MM.1S (cell line): ENCODE results near the gene CD96.
A peak's percentile ranks its signal among the peaks of the same experiment; 100 is the strongest.

ENCODE experiments used
- DNase-seq: peaks from one replicate; pipeline ENCODE4 v3.0.0-alpha.2; 2015
- H2AFZ ChIP-seq: fragments of 300-600 bp; sonication (generic); 2 replicates; pipeline ENCODE4 v1.6.0; 2016; ENCODE audit warnings: antibody characterized with exemption, low read length
- H3F3A ChIP-seq: fragments of 300-600 bp; sonication (generic); 2 replicates; pipeline ENCODE4 v1.6.1; 2016; ENCODE audit warnings: mild to moderate bottlenecking, antibody characterized with exemption, low read length, moderate library complexity, mixed read lengths; ENCODE audit not compliant: insufficient read depth
- H3K27ac ChIP-seq: fragments of 300-600 bp; sonication (generic); 2 replicates; pipeline ENCODE4 v1.5.1; 2016; ENCODE audit warnings: mild to moderate bottlenecking, low read length
- H3K27me3 ChIP-seq: fragments of 300-600 bp; sonication (generic); replicated peaks from 2 replicates; pipeline ENCODE4 v1.6.0; 2016; ENCODE audit warnings: low read length; ENCODE audit not compliant: insufficient read depth
- H3K36me3 ChIP-seq: fragments of 300-600 bp; sonication (generic); replicated peaks from 2 replicates; pipeline ENCODE4 v1.6.1; 2016; ENCODE audit warnings: mild to moderate bottlenecking, low read length, mixed read lengths; ENCODE audit not compliant: insufficient read depth
- H3K4me1 ChIP-seq: fragments of 300-600 bp; sonication (generic); 2 replicates; pipeline ENCODE4 v1.6.1; 2016; ENCODE audit warnings: low read length, mixed read lengths
- H3K4me2 ChIP-seq: fragments of 300-600 bp; sonication (generic); 2 replicates; pipeline ENCODE4 v1.6.0; 2016; ENCODE audit warnings: low read depth, low read length
- H3K4me3 ChIP-seq: fragments of 300-600 bp; sonication (generic); 2 replicates; pipeline ENCODE4 v1.5.1; 2016; ENCODE audit warnings: low read length, mixed read lengths
- H3K79me2 ChIP-seq: fragments of 300-600 bp; sonication (generic); 2 replicates; pipeline ENCODE4 v1.6.1; 2016; ENCODE audit warnings: mixed run types, low read length, mixed read lengths
- H3K9ac ChIP-seq: fragments of 300-600 bp; sonication (generic); 2 replicates; pipeline ENCODE4 v1.6.1; 2016; ENCODE audit warnings: low read length, mixed read lengths
- H3K9me2 ChIP-seq: fragments of 300-600 bp; sonication (generic); replicated peaks from 2 replicates; pipeline ENCODE4 v1.6.1; 2016; ENCODE audit warnings: mild to moderate bottlenecking, low read length, mixed read lengths; ENCODE audit not compliant: insufficient read depth
- H3K9me3 ChIP-seq: fragments of 300-600 bp; sonication (generic); replicated peaks from 2 replicates; pipeline ENCODE4 v1.6.1; 2016; ENCODE audit warnings: mild to moderate bottlenecking, low read length, mixed read lengths; ENCODE audit not compliant: insufficient read depth
- H4K20me1 ChIP-seq: fragments of 300-600 bp; sonication (generic); 2 replicates; pipeline ENCODE4 v1.6.1; 2016; ENCODE audit warnings: mild to moderate bottlenecking, low read length, moderate library complexity, mixed read lengths; ENCODE audit not compliant: insufficient read depth
- CTCF ChIP-seq: fragments of 300-600 bp; sonication (generic); IDR thresholded peaks from 2 replicates; pipeline ENCODE4 v1.5.1; 2016; ENCODE audit warnings: antibody characterized with exemption, low read length, mixed read lengths
- EZH2 ChIP-seq: fragments of 300-600 bp; sonication (generic); optimal IDR thresholded peaks from 2 replicates; pipeline ENCODE3; 2017; ENCODE audit warnings: low read depth, mild to moderate bottlenecking, antibody characterized with exemption, low read length, mixed read lengths
- EZH2phosphoT487 ChIP-seq: fragments of 300-600 bp; sonication (generic); IDR thresholded peaks from 2 replicates; pipeline ENCODE4 v1.6.1; 2018; ENCODE audit warnings: antibody characterized with exemption, low read length

CD96 gene

GRCh38 chr3:111571907-111572460 is 30.0 kb downstream of the CD96 start:
- no peak overlapping the region for H3K4me2 ChIP-seq
- no peak for DNase-seq
- H3K9me3 ChIP-seq, result no peaks in the 10 kb centered on the region
- H3K9me2 ChIP-seq, result 0 out of 2 replicates have a peak, but pooled peaks cover 2% of the 10 kb centered on the region
- H2AFZ ChIP-seq, result no peak overlapping the region
- no peaks in the 10 kb centered on the region for H4K20me1 ChIP-seq
- no peaks in the 10 kb centered on the region for H3K4me1 ChIP-seq
- H3F3A ChIP-seq, result no peaks in the 10 kb centered on the region
- H3K27me3 ChIP-seq, result no peaks in the 10 kb centered on the region
- no peak overlapping the region for H3K27ac ChIP-seq
- no peak overlapping the region for H3K9ac ChIP-seq
- H3K79me2 ChIP-seq, result no peaks in the 10 kb centered on the region
- no peaks in the 10 kb centered on the region for H3K36me3 ChIP-seq
- H3K4me3 ChIP-seq, result no peak overlapping the region
- no peak for TF ChIP-seq CTCF
- TF ChIP-seq EZH2, result no peak
- TF ChIP-seq EZH2phosphoT487, result no peak

GRCh38 chr3:111577113-111577512 is 35.1 kb downstream of the CD96 start:
- H3K9me3 ChIP-seq, result no peaks in the 10 kb centered on the region
- no peaks in the 10 kb centered on the region for H3F3A ChIP-seq
- H4K20me1 ChIP-seq, result no peaks in the 10 kb centered on the region
- H3K27ac ChIP-seq, result no peak overlapping the region
- no peak overlapping the region for H3K4me3 ChIP-seq
- no peak overlapping the region for H3K4me2 ChIP-seq
- no peak overlapping the region for H3K9ac ChIP-seq
- DNase-seq, result no peak
- no peaks in the 10 kb centered on the region for H3K79me2 ChIP-seq
- TF ChIP-seq CTCF, result no peak
- no peak for TF ChIP-seq EZH2
- no peak for TF ChIP-seq EZH2phosphoT487
- H2AFZ ChIP-seq, result no peak overlapping the region
- no peaks in the 10 kb centered on the region for H3K9me2 ChIP-seq
- H3K36me3 ChIP-seq, result no peaks in the 10 kb centered on the region
- no peaks in the 10 kb centered on the region for H3K27me3 ChIP-seq
- H3K4me1 ChIP-seq, result no peaks in the 10 kb centered on the region

GRCh38 chr3:111577798-111578685 is 36.0 kb downstream of the CD96 start:
- no peaks in the 10 kb centered on the region for H3K9me3 ChIP-seq
- no peak overlapping the region for H3K9ac ChIP-seq
- H3K4me1 ChIP-seq, result no peaks in the 10 kb centered on the region
- no peaks in the 10 kb centered on the region for H3K79me2 ChIP-seq
- DNase-seq, result peak; percentile 27
- no peaks in the 10 kb centered on the region for H3K36me3 ChIP-seq
- no peak overlapping the region for H3K4me2 ChIP-seq
- no peaks in the 10 kb centered on the region for H3K27me3 ChIP-seq
- TF ChIP-seq EZH2, result no peak
- peak; percentile 52 for TF ChIP-seq CTCF
- H4K20me1 ChIP-seq, result no peaks in the 10 kb centered on the region
- no peaks in the 10 kb centered on the region for H3F3A ChIP-seq
- no peak overlapping the region for H2AFZ ChIP-seq
- H3K27ac ChIP-seq, result no peak overlapping the region
- H3K4me3 ChIP-seq, result no peak overlapping the region
- no peaks in the 10 kb centered on the region for H3K9me2 ChIP-seq
